Lower lobe of right lung (tissue), 2 donors: ENCODE measurements around the gene TMEM234. TPM values are rescaled to one million over a fixed set of nuclear protein-coding genes. Genes with fewer than 3 reads are reported as not detected.

ENCODE experiments used
- ATAC-seq, 2 donors: fragments of 200-7000 bp; cut with Tn5 transposase; one replicate each; pipeline ENCODE4 v1.9.1; 2020 to 2022; ENCODE audit warnings: mild to moderate bottlenecking in 2 of 2, moderate library complexity in 2 of 2
- DNase-seq: peaks from one replicate; pipeline ENCODE4 v3.0.0-alpha.2; 2020
- H3K27ac ChIP-seq: fragments of 200-600 bp; one replicate; pipeline ENCODE4 v1.8.0; 2022
- H3K27me3 ChIP-seq: fragments of 200-600 bp; one replicate; pipeline ENCODE4 v1.8.0; 2022; ENCODE audit warnings: low read depth
- H3K36me3 ChIP-seq: fragments of 200-600 bp; one replicate; pipeline ENCODE4 v1.8.0; 2022; ENCODE audit warnings: mild to moderate bottlenecking
- H3K4me1 ChIP-seq: fragments of 200-600 bp; one replicate; pipeline ENCODE4 v1.8.0; 2022
- H3K4me3 ChIP-seq: fragments of 200-600 bp; one replicate; pipeline ENCODE4 v1.8.0; 2022; ENCODE audit warnings: mild to moderate bottlenecking
- H3K9me3 ChIP-seq: fragments of 200-600 bp; one replicate; pipeline ENCODE4 v1.8.0; 2022
- intact Hi-C: fragments of 100-400 bp; cut with DNase I; formaldehyde crosslinking; loops from one replicate; pipeline ENCODE4 v1.11.0; 2022
- total RNA-seq: library from RNA; stranded (reverse); fragmentation: NEBNext Ultra II Directional; extraction: Animal tissue kit (Norgen Biotek cat#: 25700); gene quantifications from one replicate; pipeline ENCODE4 v1.2.1, GENCODE V29; 2021
- TF ChIP-seq, protein P1 (sequence below): fragments of 200-600 bp; IDR thresholded peaks from one replicate; pipeline ENCODE4 v1.8.0; 2022; ENCODE audit warnings: antibody characterized with exemption, mild to moderate bottlenecking
- donor health status: DM: no; HTN: yes; CAD: no; lungs with severe emphysema.

TMEM234 gene
- total RNA-seq, 1 donor from 2014 or later, result 24.5 TPM

GRCh38 chr1:32208469-32208868, 13.7 kb downstream of the TMEM234 start:
- Histone ChIP-seq H3K27ac (no peak overlapping the region), H3K36me3 (no peaks in the 10 kb centered on the region), H3K27me3 (no peaks in the 10 kb centered on the region), H3K9me3 (no peaks in the 10 kb centered on the region), H3K4me3 (no peak overlapping the region), H3K4me1 (peaks cover 18% of the 10 kb centered on the region)
- DNase-seq (no peak), ATAC-seq (no peak)
- intact Hi-C loops, result no loop called here
- TF ChIP-seq, protein P1, sequence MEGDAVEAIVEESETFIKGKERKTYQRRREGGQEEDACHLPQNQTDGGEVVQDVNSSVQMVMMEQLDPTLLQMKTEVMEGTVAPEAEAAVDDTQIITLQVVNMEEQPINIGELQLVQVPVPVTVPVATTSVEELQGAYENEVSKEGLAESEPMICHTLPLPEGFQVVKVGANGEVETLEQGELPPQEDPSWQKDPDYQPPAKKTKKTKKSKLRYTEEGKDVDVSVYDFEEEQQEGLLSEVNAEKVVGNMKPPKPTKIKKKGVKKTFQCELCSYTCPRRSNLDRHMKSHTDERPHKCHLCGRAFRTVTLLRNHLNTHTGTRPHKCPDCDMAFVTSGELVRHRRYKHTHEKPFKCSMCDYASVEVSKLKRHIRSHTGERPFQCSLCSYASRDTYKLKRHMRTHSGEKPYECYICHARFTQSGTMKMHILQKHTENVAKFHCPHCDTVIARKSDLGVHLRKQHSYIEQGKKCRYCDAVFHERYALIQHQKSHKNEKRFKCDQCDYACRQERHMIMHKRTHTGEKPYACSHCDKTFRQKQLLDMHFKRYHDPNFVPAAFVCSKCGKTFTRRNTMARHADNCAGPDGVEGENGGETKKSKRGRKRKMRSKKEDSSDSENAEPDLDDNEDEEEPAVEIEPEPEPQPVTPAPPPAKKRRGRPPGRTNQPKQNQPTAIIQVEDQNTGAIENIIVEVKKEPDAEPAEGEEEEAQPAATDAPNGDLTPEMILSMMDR, result no peak

- TF ChIP-seq, protein P1, result no peak
- no peaks in the 10 kb centered on the region for H3K27me3 ChIP-seq
- no peaks in the 10 kb centered on the region for H3K9me3 ChIP-seq
- DNase-seq (peak; percentile 93), ATAC-seq (peak; percentile 91 to 93)
- peak within 1 kb of the TSS; percentile 54 for H3K27ac ChIP-seq
- H3K4me3 ChIP-seq, result peak within 1 kb of the TSS; percentile 71
- intact Hi-C loops, result no loop called here
- no peaks in the 10 kb centered on the region for H3K36me3 ChIP-seq
- H3K4me1 ChIP-seq, result peaks cover 30% of the 10 kb centered on the region
Measured at GRCh38 chr1:32205401-32206370, 16.5 kb downstream of the TMEM234 start, which contains the start of gene IQCC. Gene IQCC (plus strand): TSS chr1:32205671. CDS start chr1:32205682, 11 bp downstream.

DNA sequence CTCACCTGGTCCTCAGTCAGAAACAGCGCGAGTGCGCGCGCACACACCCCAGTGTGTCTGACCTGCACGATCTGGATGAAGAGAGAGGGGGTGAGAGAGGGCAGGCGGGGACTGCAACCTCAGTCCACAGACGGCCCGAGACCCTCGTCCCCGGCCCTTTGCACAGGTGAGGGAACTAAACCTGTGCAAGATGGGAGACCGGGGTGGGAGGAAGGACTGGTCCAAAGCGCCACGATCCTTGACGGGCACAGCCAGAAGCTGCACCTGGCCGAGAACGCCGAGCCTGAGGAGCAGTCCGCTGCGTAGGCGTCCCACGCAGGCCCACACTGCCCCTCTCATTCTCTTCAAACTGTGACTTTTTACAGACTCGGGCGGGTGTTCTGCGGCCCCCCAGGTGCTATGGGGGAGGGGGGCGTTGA, 17.2 kb downstream of the TMEM234 start:
- Histone ChIP-seq H3K27ac (peak overlapping the region; percentile 54), H3K4me3 (peak overlapping the region; percentile 71), H3K36me3 (no peaks in the 10 kb centered on the region), H3K4me1 (peaks cover 34% of the 10 kb centered on the region), H3K27me3 (no peaks in the 10 kb centered on the region), H3K9me3 (no peaks in the 10 kb centered on the region)
- ATAC-seq (peak; percentile 20 to 37), DNase-seq (peak; percentile 59)
- TF ChIP-seq, protein P1, result no peak
- intact Hi-C loops, result no loop called here

- H3K27ac ChIP-seq, result peak overlapping the region; percentile 74
- no peaks in the 10 kb centered on the region for H3K9me3 ChIP-seq
- ATAC-seq (peak; percentile 14 to 48), DNase-seq (peak; percentile 71)
- H3K4me3 ChIP-seq, result peak overlapping the region; percentile 77
- H3K36me3 ChIP-seq, result peaks cover 21% of the 10 kb centered on the region
- no peaks in the 10 kb centered on the region for H3K27me3 ChIP-seq
- intact Hi-C loops, result no loop called here
- TF ChIP-seq, protein P1, result no peak
- peaks cover 34% of the 10 kb centered on the region for H3K4me1 ChIP-seq
Measured at GRCh38 chr1:32201011-32201855, 20.9 kb downstream of the TMEM234 start.

GRCh38 chr1:32200226-32201010, 21.7 kb downstream of the TMEM234 start, which contains the start of gene CCDC28B:
Gene CCDC28B (plus strand): TSS chr1:32200595. CDS start chr1:32201936, 1,341 bp downstream.
- Histone ChIP-seq H3K27ac (peak within 1 kb of the TSS; percentile 74), H3K4me3 (peak within 1 kb of the TSS; percentile 77), H3K36me3 (peaks cover 30% of the 10 kb centered on the region), H3K27me3 (no peaks in the 10 kb centered on the region), H3K9me3 (no peaks in the 10 kb centered on the region), H3K4me1 (peaks cover 32% of the 10 kb centered on the region)
- peak; percentile 40 to 50 for ATAC-seq
- TF ChIP-seq, protein P1, result no peak
- intact Hi-C loops, result no loop called here
- peak; percentile 61 for DNase-seq
